GM21825 (cell line): ENCODE data around the gene STK32B.

Source experiments
- ATAC-seq: cut with Tn5 transposase; IDR thresholded peaks from one replicate; pipeline ENCODE4 v1.9.1; 2021; ENCODE audit warnings: mild to moderate bottlenecking, moderate library complexity; ENCODE audit not compliant: unreplicated experiment

Gene STK32B

DNA sequence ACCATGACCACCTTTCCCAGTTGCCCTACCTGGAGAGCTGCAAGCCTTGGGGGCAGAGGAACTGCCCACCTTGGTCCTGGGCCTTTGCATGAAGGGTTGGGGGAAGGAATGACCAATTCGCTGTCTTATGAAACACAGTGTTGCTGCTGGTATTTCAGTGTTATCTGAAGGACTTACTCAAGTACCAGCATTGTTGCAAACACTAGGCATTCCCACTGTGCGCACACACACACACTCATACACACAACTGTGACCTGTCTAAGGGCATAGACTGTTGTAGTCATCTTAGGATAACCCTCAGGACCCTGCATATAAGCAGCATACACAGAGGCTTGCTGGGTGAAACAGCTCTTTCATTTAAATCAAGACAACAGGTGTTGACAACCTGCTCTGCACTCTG is 446.2 kb downstream of the STK32B start:
- no peak for ATAC-seq

DNA sequence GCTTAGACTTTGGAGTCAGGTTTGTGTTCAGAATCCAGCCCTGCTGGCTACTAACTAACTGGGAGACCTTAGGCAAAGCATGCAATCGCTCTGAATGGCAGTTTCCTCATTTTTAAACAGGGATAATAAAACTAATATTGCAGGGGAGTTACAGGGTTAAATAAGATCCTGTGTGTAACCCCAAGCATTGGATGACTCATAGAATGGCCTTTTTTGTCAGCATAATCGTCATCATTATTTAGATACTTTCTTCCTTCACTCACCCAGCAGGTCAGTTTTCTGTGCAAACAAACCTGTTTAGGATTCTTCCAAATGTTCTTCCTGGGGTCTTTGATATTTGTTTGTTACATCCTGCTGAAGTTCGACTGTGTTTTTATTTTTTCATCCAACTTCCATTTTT is 448.9 kb downstream of the STK32B start:
- no peak for ATAC-seq

DNA sequence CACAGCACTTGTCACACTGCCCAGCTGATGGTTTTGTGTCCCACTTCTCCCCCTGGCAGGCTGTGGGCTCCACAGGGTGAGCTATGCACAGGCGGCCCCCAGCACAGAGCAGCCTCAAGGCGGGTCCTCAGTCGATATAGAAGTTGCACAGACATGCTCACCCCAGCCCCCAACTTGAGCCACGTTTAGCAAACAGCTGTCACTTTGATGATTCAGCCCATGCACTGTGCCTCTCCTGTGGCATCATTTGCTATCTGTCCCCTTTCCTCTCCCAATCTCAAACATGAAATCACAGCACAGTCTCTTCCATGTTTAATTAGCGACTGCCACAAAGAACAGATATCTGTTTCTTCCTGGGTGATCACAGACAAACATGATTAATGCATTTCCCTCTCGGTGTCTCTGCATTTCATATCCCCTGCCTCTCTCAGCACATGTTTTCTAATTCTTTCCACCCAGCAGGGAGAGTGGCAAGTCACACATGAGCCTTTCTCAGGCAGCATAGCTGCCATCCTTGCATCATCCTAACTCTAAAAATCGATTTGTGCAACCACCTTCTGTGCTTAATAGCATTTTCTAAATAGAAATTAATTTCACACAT is 452.2 kb downstream of the STK32B start:
- no peak for ATAC-seq

DNA sequence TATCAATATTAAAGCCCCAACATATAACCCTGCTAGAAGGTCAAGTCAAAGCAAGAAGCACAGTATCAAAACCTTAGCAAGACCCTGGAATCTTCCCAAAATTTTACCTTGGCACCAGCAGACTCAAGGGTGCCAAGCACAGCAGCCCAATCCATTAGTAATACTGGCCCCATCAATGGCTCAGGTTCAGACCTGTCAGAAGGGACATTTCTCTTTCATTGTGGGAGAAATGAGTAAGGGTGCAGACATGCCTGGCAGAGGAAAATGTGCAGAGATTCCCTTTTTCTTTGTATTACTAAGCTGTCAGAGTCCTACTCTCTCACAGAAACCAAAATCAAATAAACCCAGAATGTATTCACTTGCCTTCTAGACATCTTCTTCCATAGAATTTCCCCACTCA is 453.2 kb downstream of the STK32B start:
- no peak for ATAC-seq

DNA sequence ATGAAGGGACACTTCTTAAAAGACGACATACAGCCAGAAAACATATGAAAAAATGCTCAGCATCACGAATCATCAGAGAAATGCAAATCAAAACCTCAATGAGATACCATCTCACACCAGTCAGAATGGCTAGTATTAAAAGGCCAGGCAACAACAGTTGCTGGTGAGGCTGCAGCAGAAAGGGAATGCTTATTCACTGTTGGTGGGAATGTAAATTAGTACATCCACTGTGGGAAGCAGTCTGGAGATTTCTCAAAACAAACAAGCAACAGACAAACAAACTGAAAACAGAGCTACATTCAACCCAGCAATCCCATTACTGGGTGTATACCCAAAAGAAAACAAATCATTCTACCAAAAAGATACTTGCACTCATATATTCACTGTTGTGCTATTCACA is 459.2 kb downstream of the STK32B start:
- no peak for ATAC-seq

DNA sequence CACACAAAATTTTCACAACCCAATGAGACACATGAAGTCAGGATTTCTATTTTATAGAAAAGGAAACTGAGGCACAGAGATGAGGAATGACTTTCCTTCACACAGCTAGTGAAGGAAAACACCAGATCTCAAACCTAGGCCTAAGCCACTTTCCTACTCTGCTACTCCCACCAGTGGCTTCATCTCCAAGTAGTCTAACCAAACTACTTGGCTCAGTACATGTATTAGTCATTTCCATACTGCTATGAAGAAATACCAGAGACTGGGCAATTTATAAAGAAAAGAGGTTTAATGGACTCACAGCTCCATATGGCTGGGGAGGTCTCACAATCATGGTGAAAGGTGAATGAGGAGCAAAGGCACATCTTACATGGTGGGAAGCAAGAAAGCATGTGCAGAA is 460.5 kb downstream of the STK32B start:
- ATAC-seq = no peak

DNA sequence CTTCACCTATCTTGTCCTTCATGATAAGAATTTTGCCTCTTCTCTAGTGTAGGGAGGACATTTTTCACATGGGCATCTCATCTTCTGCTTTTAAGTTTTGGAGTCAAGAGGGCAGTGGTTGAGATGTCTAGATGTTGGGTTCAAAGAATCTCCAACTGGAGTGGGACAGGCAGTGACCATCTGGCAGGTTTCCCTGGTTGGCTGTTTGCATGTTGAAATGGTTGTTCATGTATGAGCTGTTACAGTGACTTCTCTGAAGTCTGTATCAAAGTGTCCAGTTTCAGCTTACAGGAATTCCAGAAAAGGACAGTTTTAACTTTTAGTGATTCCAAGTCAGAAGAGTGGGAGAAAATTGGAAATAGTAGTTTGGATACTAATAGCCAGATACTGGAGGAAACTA is 464.4 kb downstream of the STK32B start:
- no peak for ATAC-seq

DNA sequence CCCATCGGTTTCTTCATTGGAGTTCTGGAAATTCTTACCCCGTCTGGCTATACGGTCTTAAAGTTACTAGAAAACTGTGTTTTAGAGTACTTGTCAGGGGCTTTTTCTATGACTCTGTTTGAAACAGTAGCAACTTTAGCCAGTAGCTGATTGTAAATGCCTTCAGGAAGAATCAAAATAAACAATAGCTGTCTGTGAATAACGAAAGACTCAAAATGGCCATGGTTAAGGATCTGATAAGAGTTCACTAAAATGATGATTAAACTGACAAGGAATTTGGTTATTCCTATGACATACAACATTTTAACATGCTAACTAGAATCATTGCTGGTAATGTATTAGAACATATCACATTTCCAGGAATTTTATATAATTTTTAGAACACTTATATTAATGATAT is 466.1 kb downstream of the STK32B start:
- ATAC-seq = no peak

DNA sequence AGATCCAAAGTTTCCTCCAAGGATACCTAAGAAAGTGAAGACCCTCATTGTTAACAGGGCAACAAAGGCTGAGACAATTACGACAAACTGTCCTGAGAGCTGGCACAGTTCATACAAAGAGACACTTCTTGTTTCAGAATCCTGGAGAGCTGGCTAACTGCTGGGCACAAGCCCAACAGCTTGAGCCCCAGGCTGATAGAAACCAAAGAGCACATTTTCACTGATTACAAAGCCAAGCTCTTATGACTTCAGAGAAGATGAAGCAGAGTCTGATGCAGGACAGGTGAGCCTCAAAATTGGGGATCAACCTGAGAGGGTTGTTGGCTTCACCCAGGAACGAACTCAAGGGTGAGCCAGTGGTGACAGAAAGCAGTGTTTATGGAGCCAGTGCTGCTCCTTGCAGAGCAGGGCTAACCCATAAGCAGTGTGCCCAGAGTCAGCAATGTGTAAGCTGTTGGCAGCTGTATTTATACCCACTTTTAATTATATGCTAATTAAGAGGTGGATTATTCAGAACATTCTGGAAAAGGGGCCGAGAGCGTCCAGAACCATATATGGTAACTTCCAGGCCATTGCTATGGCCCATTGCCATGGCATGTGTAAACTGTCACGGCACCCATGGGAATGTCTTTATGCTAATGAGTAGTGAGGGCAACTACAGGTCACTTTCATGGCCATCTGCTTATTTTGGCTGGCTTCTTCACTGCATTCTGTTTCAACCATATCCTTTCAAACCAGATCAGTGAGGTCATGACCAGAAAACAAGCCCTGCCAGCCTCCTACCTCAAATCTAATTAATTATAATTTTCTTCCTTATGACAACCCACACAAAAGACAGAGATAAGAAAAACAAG is 473.4 kb downstream of the STK32B start:
- no peak for ATAC-seq

DNA sequence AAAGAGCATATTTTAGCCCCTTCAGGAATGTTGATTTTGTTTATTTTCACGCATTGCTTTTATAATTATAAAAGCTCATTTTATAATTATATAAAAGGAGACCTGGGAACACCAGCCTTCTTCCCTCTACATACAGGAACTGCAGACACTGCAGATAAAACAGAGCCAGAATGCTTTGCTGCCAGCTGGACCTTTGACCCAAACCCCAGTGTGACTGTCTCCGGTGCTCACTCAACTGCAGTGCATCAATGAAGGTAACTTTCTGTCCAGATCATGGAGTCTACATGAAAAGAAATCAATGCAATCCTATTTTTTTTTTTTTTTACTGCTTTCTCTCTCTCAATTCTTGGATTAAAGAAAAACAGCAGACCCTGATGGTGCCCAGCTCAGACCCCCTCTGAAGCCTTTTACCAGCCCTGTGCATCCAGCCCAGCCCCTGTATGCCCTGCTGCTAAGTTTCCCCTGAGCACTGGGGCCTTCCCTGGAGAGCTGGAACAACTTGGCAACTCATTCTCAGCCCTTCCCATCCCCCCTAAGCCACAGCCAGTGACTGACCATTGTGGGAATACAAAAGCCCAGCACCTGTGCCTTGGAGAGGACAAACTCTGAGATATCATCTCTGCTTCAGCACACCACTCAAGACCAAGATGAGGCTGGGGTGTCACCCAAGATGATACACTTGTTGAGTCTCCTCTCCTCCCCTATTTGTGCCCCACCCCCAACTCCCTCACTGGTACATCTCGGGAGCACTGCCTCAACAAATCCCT is 475.0 kb downstream of the STK32B start:
- ATAC-seq = no peak

DNA sequence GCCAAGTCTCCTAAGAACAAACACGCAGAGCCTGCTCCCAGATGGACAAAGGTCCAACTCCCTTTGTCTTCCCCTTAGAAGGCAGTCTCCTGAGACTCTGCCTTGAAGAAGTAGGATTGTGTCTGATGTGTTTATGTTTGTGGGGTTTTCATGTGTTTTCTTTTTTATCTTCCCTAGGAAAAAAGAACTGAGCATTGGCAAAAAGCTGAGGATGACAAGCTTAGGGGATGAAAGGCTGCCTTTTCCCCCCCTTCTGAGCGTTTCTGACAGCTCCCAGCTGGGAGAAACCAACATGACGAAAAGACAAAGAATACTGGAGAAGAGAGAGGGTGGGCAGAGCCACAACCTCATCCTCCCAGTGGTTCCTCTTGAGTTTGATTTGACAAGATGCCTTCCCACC is 475.9 kb downstream of the STK32B start:
- no peak for ATAC-seq

DNA sequence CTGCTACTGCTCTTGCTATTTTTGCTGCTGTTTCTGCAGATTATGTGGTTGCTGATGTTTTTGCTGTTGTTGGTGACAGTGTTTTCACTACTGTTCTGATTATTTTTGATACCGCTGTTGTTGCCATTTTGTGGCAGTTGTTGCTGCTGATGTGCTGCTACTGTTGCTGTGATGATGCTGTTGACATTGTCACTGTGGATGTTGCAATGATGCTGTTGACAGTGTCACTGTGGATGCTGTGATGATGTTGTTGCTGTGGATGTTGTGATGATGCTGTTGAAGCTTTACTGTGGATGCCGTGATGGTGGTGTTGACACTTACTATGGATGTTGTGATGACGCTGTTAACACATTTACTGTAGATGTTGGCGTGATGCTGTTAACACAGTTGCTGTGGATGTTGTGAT is 476.8 kb downstream of the STK32B start:
- ATAC-seq = no peak

DNA sequence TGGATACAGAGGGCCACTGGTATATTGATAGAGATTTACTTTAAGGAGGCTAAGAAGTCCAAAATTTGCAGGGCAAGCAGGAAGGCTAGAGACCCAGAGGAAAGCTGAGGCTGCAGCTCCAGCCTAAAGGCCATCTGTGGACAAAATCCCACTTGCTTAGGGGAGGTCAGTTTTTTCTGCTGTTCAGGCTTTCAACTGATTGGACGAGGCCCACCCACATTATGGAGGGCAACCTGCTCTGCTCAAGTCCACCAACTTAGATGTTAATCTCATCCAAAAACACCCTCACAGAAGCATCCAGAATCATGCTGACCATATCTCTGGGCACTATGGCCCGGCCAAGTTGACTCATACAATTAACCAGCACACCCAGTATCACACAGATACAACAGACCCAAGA is 480.8 kb downstream of the STK32B start:
- no peak for ATAC-seq

DNA sequence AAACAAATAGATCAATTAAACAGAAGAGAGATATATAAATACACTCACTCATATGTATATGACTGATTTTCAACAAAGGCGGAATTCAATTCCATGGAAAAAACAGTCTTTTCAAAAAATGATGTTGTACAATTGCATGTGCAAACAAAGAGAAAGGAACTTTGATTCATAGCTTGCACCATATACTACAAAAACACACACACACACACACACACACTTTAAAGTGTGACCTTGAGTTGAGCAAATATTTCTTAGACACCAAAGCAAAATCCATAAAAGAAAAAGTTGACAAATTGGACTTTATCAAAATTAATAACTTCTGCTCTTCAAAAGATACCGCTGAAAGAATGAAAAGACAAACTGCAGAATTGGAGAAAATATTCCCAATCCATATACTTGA is 488.3 kb downstream of the STK32B start:
- ATAC-seq = no peak

DNA sequence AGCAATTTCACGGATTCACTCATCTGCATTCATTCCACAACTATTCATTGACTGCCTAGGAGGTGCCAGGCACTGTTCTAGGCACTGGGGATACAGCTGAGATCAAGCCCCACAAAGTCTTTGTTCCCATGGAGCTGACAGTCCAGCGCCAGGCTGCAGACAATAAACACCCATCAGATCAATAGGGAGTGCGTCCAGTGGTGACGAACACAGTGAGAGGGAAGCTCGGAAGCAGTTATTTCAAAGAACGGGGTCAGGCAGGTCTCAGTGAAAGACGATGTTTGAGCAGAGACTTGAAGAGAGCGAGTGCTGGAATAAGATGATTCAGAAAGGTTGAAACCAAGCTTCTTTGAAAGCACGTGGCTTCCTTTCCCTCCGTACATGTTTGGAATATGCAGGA is 489.9 kb downstream of the STK32B start:
- ATAC-seq = no peak

DNA sequence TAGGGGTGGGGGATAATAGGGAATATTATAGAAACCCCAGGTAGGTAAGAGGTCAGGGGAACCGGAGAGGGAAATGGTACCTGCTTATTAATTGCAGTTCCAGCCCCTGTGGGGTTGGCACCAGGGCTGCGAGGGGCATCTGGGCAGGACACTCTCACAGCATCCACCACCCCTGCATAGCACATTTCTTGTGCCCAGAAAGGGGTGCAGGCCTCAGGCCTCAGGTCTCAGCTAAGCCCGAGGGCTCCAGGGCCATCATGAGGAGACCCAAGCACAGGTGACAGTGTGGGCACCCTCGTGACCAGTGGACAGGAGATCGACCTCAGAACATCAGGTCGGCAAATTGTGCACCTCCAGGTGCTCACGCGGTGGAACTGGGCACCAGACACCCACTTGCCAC is 492.4 kb downstream of the STK32B start:
- no peak for ATAC-seq

DNA sequence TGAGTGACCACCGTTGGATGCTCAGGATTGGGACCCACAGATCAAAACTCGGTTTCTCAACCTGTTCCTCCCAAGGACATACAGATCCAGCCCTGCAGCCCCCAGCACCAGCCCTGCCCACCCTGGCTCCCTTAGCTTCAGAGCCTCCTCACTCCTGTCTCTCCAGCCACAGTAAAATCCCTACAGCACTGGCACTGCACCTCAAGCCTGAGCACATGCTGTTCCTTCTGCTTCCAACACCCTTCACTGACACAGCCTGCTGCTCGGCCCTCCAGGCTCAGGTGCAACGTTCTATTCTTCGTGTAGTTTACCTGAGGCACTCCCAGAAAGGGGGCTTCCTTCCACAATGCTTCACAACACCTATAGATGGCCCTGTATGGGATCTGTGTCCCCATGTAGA is 493.5 kb downstream of the STK32B start:
- no peak for ATAC-seq

DNA sequence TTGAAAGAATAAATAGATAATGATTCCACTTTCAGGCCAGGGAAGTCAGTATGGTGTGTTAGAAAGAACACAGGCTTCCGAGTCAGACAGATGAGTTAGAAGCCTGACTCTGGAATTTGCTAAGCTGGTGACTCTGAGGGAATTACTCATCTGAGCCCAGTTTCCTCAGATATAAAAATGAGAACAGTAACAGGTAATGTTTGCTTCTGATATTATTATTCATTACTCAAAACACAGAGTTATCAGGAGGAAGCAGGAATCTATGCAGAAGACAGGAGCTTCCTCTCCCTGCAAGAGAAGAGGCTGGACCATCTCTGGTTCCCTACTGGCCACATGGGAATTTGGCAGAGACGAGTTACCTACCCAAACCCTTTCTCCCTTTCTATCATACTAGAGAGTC is 494.0 kb downstream of the STK32B start:
- ATAC-seq = no peak

DNA sequence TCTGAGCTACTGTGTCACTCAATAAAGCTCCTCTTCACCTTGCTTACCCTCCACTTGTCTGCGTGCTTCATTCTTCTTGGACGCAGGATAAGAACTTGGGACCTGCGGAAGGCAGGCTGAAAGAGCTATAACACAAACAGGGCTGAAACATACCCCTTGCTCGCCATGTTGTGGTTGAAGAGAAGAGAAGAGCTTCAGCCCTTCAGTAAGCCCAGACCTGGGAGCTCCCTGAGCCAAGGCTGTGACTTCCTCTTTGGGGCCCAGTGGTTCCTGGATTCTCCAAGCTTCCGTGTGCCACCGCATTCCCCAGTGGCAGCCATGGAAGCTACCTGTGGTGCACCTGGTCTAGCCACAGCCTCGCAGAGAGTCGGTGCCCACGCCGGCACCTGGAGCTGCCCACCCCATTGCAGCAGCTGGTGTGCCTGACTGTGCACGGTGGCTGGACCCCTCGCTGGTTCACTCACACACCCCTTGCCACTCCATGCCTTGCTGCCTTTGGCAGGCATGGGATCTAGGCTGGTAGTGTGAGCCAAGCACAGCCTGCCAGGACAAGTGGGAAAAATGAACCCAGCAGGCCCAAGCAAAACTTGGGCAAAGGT is 496.5 kb downstream of the STK32B start:
- no peak for ATAC-seq
